ENCODE results near the gene SLAIN2. TPM values are rescaled to one million over a fixed set of nuclear protein-coding genes. Genes with fewer than 3 reads are reported as not detected.

The SLAIN2 gene
- total RNA-seq, 2 experiments from 2014 or later = 63.7 to 66.1 TPM

Other genes starting within 250 kb of the SLAIN2 start
- 10 to 100 TPM; 65.8 to 66.8 TPM for gene TXK, start 207.3 kb upstream of the SLAIN2 start, total RNA-seq
- 1 to 10 TPM; 4.2 TPM for gene TEC, start 71.7 kb upstream of the SLAIN2 start, total RNA-seq
- gene SLC10A4, start 141.8 kb downstream of the SLAIN2 start, total RNA-seq = under 1 TPM; 0.17 TPM
- gene ZAR1, start 148.7 kb downstream of the SLAIN2 start, total RNA-seq = not detected